ENCODE measurements around the gene SH3PXD2A.

The SH3PXD2A gene

DNA sequence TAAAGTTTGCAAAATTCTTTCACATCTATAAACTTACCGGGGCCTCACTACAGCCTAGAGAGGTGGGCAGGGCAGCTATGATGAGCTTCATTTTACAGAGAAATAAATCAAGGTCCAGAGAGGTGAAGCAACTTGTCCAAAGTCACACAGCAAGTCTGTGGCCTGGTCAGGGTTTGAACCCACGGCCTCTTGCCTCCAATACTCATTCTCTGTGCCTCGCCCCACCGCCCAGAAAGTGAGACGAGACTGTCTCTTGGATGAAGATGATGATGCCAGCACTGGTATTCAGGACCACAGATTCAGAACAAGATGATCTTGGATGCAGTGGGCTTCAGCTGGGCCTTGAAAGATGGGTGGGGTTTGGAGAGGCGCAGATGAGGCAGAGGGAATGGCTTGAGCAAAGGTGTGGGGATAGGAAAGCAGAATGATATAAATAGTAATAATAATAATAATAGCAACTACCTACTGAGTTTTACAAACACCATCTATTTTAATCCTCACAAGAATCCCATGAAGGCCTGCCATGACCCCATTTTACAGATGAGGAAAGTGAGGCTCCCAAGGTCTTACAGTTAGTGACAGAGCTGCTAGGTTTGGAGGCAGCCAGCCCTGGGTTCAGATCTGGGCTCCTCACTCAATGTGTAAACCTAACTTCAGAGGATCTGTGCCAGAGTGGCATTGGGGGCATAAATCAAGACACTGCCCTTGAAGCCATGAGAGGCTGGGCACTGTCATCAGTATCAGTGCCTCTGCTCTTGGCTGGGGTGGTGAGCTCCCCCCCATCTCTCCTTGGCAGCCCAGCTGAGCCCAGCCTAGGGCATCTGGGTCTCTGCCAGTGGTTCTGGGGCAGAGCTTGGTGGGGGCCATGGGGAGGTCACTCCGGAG, 291.9 kb downstream of the SH3PXD2A start:
- no peak for DNase-seq (ENCODE audit: low read depth in 3 of 3)

DNA sequence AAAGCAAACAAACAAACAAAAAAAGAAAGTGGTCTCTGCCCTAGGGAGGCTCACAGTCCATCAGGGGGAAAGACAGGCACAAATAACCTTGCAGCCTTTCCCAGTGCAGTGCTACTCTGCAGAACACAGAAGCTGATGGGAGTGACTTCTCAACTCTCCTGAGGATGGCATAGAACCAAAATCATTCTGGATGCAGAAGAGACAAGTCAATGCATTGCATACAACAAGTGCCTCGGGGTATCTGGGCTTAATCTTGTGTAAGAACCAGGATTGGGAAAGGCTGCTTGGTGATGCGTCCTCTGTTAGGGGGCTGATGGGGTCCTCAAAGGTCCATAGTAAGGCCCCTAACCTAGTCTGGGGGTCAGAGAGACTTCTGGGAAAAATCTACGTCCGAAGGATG, 293.0 kb downstream of the SH3PXD2A start:
- DNase-seq (ENCODE audit: low read depth in 3 of 3): no peak

DNA sequence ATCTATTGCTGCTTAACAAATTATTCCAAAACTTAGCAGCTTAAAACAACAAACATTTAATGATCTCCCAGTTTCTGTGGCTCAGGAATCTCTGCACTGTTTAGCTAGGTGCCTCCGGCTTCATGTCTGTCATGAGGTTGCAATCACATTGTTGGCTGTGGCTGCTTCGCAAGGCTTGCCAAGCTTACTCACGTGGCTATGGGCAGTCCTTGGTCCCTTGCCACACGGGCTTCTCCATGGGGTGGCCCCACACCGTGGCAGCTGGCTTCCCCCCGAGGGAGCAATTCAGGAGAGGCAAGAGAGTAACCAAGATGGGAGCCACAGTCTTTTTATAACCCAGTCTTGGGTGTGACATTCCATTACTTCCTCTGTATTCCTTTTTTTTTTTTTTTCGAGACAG, 294.5 kb downstream of the SH3PXD2A start:
- DNase-seq (ENCODE audit: low read depth in 3 of 3): no peak

DNA sequence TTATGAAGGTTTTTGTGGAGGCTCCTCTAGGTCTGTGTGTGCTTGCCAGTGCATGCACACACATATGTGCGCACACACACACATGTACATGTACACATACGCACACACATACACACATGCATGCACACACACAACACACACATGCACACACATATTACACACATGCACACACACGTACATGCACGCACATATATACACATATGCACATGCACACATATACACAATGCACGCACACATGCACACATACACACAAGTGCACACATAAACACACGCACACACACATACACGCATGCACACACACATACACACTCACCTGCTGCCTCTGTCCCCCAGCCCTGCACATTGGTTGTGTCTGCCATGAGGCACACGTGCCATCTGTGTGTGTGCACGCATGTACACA, 295.6 kb downstream of the SH3PXD2A start:
- DNase-seq (ENCODE audit: low read depth in 3 of 3): no peak

DNA sequence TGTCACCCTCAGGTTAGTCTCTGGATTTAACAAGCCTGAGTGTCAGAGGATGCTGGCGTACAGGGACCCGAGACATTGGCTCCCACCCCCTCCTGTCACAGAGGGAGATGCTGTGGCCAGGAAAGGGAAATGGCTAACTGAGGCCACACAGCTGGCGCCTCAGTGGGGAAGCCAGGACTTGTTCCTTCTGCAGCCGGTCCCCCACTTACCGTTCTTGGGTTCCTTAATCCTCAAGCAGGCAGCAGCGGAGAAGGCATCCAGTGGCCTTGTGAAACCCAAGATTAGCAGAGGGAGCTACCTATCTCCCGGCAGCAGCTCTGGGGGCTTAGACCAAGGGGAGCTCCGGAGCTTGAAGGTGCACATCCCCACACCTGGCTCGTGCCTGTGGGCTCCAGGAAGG, 296.5 kb downstream of the SH3PXD2A start:
- no peak for DNase-seq (ENCODE audit: low read depth in 3 of 3)

GRCh38 chr10:103557455-103557854, 297.9 kb downstream of the SH3PXD2A start:
- DNase-seq (ENCODE audit: low read depth in 3 of 3): no peak

GRCh38 chr10:103556383-103557007, 298.9 kb downstream of the SH3PXD2A start:
- no peak for DNase-seq (ENCODE audit: low read depth in 3 of 3)

DNA sequence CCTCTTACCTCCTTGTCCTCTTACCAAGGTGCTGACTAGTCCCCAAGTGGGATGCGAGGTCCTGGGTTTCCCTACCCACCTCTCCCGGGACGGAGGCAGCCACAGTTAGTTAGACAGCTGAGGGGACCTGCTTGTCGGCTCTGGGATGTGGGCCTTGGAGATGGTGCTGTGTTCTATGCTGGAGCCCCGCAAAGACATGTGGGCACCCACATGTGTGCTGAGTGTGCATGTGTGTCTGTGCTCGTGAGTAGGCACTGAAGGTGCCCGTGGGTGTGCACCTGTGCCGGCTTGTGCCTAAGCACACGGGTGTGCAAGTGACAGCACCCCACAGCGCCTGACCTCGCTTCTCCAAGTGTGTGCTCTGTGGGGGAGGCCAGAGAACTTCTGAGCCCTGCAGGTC, 299.7 kb downstream of the SH3PXD2A start:
- no peak for DNase-seq (ENCODE audit: low read depth in 3 of 3)

DNA sequence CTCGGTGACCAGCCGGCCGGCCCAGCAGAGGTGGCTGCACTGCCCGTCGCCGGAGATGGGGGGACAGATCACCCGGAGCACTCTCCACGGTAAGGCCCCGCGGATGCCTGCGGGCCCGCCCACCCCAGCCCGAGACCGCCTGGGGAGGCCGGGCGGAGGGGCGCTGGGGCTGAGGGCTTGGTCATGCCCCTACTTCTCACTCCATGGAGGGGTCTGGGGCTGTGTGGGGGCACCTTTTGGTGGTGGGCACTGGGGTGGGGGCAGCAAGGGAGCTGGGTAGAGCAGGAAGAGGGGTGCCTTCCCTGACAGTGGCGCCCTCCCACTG, 300.1 kb downstream of the SH3PXD2A start:
- DNase-seq (ENCODE audit: low read depth in 3 of 3): no peak

DNA sequence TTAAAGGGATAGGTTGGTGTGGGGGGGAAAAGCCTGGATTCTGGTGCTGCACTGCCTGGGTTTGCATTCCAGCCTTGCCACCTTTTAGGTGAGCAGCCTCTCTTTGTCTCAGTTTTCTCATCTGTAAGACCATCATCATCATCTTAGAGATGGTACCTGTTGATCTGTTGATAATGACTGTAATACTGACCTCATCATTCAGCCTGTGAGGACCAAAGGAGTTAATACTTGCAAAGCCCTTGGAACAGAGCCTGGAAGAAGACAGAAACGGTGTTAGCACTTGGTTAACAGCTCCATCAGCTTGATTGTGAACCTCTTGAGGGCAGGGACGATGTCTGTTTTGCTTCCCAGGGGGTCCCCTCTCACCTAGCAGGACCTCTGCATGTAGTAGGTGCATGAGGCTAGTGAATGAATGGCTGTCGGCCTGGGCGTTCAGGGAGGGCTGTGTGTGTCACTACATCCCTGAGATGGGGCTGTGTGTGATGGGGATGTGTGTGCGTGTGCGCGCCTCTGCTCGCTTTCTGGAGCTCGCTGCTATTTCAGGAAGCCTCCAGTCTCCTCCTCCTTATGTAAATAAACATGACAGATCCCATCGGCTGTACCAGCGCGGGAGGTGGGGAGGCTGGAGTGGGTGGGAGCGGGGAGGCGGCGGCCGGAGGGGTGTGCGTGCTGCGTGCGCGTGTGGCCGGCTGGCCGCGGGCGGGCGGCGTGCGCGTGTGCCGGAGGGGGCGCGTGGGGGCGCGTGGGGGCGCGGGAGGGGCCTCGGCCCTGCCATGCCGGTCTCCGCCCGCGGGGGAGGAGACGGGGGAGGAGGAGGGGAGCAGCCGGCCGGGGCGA, 300.7 kb downstream of the SH3PXD2A start:
- peak in 1 of 3 experiments; percentile 12 for DNase-seq (ENCODE audit: low read depth in 3 of 3)

GRCh38 chr10:103553743-103554487, 301.5 kb downstream of the SH3PXD2A start:
- DNase-seq (ENCODE audit: low read depth in 3 of 3): peak in 1 of 3 experiments; percentile 55

DNA sequence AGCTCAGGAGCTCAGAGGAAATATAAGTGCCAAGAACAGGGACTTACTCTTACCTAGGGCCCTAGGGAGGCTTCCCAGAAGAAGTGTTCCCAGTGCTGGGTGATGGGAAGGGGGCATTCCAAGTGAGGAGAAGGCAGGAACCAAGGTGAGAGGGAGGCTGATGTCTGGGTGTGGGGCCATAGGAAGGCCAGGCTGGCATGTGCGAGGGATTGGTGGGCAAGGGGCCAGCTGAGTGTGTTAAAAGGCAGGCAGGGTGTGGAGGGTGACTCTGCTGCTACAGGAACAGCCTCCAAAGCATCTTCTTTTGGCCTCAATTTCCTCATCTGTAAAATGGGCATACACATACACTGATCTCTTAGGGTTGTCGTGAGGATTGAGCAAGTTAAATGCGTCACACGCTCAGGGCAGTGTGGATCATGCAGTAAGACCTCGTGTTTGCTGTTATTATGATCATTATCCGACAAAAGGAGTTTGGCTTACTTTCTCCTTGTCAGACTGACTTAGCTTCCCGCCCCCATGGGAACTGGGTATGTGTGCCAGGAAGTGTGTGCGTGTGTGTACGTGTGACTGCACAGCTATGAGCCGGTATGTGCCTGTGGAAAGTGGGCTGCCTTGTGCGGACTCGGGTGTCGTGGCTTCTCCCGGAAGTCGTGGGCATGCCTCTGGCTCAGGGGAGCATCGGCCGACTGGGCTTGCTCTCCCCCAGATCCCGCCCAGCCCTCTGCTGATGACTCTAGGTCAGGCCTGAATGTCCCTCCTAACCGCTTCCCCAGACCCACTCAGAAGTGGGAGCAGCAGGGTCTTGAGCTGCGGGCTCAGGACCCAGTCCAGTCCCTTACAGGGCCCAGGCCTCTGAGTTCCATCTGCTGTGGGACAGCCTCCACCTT, 302.3 kb downstream of the SH3PXD2A start:
- no peak for DNase-seq (ENCODE audit: low read depth in 3 of 3)

DNA sequence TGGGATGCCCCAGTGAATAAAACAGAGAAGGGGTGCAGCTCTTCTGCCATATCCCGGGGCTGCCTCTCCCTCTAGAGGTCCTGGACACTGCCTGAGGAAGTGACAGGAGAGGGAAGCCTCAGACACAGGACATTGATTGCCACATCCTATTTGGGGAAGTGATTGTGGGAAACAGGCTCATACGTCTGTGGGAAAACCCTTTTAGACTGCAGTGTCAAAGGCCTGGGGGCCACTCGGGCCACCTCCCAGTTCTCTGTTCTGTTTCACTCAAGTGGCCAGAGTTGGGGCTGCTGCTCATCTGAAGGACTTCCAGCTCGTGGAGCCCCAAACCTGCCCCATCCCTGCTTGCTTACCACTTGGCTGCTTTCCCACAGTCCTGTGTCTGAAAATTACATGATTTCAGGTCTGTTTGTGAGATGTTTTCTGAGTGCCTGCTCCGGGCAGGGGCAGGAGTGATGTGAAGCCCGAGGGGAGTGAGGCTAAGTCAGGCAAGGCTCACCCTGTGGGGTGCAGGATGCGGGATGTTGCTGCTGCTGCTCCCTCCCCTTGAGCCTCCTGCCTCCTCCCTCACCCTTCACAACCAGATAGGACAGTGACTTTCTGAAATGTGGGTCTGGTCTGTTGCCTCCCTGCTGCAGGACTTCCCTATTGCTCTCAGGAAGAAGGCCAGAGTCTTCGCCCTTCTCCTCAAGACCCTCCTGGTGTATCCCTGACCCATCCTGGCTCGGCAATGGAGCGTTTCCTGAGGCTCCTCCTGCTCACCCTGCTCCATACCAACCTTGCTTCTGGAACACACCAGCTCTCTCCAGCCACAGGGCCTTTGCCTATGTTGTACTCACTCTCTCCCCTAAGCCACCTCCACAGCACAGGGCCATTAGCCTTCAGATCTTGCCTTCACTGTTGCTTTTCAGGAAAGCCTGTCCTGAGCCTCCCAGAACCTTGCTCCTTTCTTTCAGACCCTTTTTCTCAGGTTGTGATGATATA, 303.5 kb downstream of the SH3PXD2A start:
- DNase-seq (ENCODE audit: low read depth in 3 of 3): no peak

DNA sequence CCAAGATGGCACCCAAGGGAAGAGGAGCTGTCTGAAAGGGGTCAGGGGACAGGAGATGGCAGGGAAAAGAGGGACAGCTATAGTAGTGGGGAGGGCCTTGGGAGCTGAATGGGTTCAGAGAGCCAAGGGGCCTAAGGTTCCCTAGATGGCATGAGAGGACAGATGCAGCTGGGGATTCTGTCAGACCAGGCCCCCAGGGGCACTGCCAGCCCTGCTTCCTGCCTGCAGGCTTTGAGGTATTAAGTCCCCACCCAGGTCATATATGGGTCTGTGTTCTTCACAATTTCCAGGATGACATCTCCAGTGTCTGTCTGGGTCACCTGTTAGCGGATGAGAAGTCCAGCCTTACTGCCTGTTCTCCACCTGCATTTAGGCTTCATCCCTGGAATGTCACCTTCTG, 305.1 kb downstream of the SH3PXD2A start:
- no peak for DNase-seq (ENCODE audit: low read depth in 3 of 3)

GRCh38 chr10:103549349-103549685, 306.1 kb downstream of the SH3PXD2A start:
- no peak for DNase-seq (ENCODE audit: low read depth in 3 of 3)

- no peak for DNase-seq (ENCODE audit: low read depth in 3 of 3)
Observed at GRCh38 chr10:103548581-103549348, 306.6 kb downstream of the SH3PXD2A start.

- DNase-seq (ENCODE audit: low read depth in 3 of 3): no peak
Observed at GRCh38 chr10:103548006-103548405, 307.4 kb downstream of the SH3PXD2A start.

GRCh38 chr10:103547391-103547946, 307.9 kb downstream of the SH3PXD2A start:
- no peak for DNase-seq (ENCODE audit: low read depth in 3 of 3)

GRCh38 chr10:103546401-103546800, 309.0 kb downstream of the SH3PXD2A start:
- DNase-seq (ENCODE audit: low read depth in 3 of 3): no peak
